ENCODE results near the gene GPR75.
A peak's percentile ranks its signal among the peaks of the same experiment; 100 is the strongest.
"Not testable (repeated sequence)": the region's sequence is repeated elsewhere in the genome, so short reads cannot be mapped to it uniquely, and the experiment has no call there.

Gene GPR75

GRCh38 chr2:53823639-53824038, 36.1 kb downstream of the GPR75 start:
- TF ChIP-seq, protein P1, sequence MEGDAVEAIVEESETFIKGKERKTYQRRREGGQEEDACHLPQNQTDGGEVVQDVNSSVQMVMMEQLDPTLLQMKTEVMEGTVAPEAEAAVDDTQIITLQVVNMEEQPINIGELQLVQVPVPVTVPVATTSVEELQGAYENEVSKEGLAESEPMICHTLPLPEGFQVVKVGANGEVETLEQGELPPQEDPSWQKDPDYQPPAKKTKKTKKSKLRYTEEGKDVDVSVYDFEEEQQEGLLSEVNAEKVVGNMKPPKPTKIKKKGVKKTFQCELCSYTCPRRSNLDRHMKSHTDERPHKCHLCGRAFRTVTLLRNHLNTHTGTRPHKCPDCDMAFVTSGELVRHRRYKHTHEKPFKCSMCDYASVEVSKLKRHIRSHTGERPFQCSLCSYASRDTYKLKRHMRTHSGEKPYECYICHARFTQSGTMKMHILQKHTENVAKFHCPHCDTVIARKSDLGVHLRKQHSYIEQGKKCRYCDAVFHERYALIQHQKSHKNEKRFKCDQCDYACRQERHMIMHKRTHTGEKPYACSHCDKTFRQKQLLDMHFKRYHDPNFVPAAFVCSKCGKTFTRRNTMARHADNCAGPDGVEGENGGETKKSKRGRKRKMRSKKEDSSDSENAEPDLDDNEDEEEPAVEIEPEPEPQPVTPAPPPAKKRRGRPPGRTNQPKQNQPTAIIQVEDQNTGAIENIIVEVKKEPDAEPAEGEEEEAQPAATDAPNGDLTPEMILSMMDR (IDR thresholded peaks at IDR 0.05; ENCODE audit: borderline replicate concordance, insufficient read depth, low read depth, low read length): peak; percentile 9; the same call in 1 of the 2 replicates
- H3K4me3 ChIP-seq (ENCODE audit: low read depth, low read length): not testable (repeated sequence)

- no peak overlapping the region for H3K4me3 ChIP-seq (ENCODE audit: low read depth, low read length)
- TF ChIP-seq, protein P1 (IDR thresholded peaks at IDR 0.05; ENCODE audit: borderline replicate concordance, insufficient read depth, low read depth, low read length): no peak
These were observed 38.0 kb downstream of the GPR75 start for GRCh38 chr2:53821810-53822209.

- H3K4me3 ChIP-seq (ENCODE audit: low read depth, low read length): no peak overlapping the region
- TF ChIP-seq, protein P1 (IDR thresholded peaks at IDR 0.05; ENCODE audit: borderline replicate concordance, insufficient read depth, low read depth, low read length): no peak
These were observed 39.1 kb downstream of the GPR75 start for GRCh38 chr2:53820711-53821110.

DNA sequence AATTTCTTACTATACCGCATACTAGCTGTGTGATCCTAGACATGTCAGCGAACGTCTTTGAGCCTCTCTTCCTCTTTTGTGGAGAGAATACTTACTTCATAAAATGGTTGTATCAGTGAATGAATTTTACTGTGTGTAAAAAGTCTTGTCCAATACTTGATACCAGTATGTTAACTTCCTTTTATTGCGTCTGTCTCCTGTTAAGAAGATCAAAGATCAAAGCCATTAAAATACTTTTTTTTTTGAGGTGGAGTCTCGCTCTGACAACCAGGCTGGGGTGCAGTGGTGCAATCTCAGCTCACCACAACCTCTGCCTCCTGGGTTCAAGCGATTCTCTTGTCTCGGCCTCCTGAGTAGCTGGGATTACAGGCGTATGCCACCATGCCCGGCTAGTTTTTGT, 39.7 kb downstream of the GPR75 start:
- no peak overlapping the region for H3K4me3 ChIP-seq (ENCODE audit: low read depth, low read length)
- TF ChIP-seq, protein P1 (IDR thresholded peaks at IDR 0.05; ENCODE audit: borderline replicate concordance, insufficient read depth, low read depth, low read length): no peak

GRCh38 chr2:53819634-53820033, 40.1 kb downstream of the GPR75 start:
- no peak overlapping the region for H3K4me3 ChIP-seq (ENCODE audit: low read depth, low read length)
- TF ChIP-seq, protein P1 (IDR thresholded peaks at IDR 0.05; ENCODE audit: borderline replicate concordance, insufficient read depth, low read depth, low read length): no peak

DNA sequence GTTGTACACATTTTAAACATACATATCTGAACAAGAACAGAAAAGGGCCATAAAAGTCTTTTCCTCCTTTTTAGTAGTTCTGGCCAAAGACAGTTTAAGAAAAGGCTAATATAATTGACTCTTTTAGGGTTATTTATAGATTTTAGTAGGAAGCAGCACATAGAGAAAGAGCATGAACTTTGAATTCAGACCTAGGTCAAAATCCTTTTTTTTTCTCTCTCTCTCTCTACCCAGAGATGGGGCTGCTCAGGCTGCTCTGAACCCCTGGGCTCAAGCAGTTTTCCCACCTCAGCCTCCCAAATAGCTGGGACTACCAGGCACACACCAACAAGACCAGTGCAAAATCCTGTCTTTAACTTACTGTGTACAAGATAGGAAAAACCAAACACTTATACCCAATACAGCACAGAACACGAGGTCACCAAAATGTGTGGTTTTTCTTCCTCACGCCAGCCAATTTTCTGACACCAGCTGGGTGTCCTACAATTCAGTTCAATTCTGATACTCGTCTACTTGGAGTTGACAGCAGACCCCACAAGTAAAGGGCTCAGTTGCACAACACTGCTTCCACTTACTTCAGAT, 40.8 kb downstream of the GPR75 start:
- TF ChIP-seq, protein P1 (IDR thresholded peaks at IDR 0.05; ENCODE audit: borderline replicate concordance, insufficient read depth, low read depth, low read length): no peak
- no peak overlapping the region for H3K4me3 ChIP-seq (ENCODE audit: low read depth, low read length)

GRCh38 chr2:53813151-53813550, 46.6 kb downstream of the GPR75 start:
- H3K4me3 ChIP-seq (ENCODE audit: low read depth, low read length): no peak overlapping the region
- TF ChIP-seq, protein P1 (IDR thresholded peaks at IDR 0.05; ENCODE audit: borderline replicate concordance, insufficient read depth, low read depth, low read length): no peak
